ENCODE data around the gene SNRNP48. TPM values are rescaled to one million over a fixed set of nuclear protein-coding genes. Genes with fewer than 3 reads are reported as not detected.

SNRNP48 gene
- total RNA-seq, 1 experiment from 2014 or later = 16.1 TPM

- no peaks in the 10 kb centered on the region for H3K4me1 Mint-ChIP-seq (ENCODE audit: low read depth, unreplicated experiment)
- no TSS peak for BruUV-seq (replicated peaks)
- CTCF ChIA-PET = no interaction called here
Observed at GRCh38 chr6:7647504-7647903, 57.5 kb downstream of the SNRNP48 start.

GRCh38 chr6:7649037-7649810, 59.2 kb downstream of the SNRNP48 start:
- no peaks in the 10 kb centered on the region for H3K36me3 Mint-ChIP-seq (ENCODE audit: insufficient read depth, unreplicated experiment)
- DNase-seq = no peak
- no peak overlapping the region for H3K4me3 Mint-ChIP-seq (ENCODE audit: low read depth, unreplicated experiment)
- no peaks in the 10 kb centered on the region for H3K9me3 Mint-ChIP-seq (ENCODE audit: low read depth, unreplicated experiment)
- BruUV-seq (replicated peaks) = no TSS peak
- intact Hi-C loops (cut with micrococcal nuclease; ENCODE audit: unreplicated experiment) = no loop called here
- no peak for TF ChIP-seq CTCF (IDR thresholded peaks at IDR 0.05; ENCODE audit: unreplicated experiment)
- no peaks in the 10 kb centered on the region for H3K4me1 Mint-ChIP-seq (ENCODE audit: low read depth, unreplicated experiment)
- peaks cover 11% of the 10 kb centered on the region for H3K27me3 Mint-ChIP-seq (ENCODE audit: unreplicated experiment)
- H3K27ac Mint-ChIP-seq (ENCODE audit: unreplicated experiment) = no peak overlapping the region
- CTCF ChIA-PET = no interaction called here

More at GRCh38 chr6:7647504-7647903, 57.5 kb downstream of the SNRNP48 start:
- H3K9me3 Mint-ChIP-seq (ENCODE audit: low read depth, unreplicated experiment) = no peaks in the 10 kb centered on the region
- no peak overlapping the region for H3K4me3 Mint-ChIP-seq (ENCODE audit: low read depth, unreplicated experiment)
- DNase-seq = no peak
- peaks cover 11% of the 10 kb centered on the region for H3K27me3 Mint-ChIP-seq (ENCODE audit: unreplicated experiment)
- H3K36me3 Mint-ChIP-seq (ENCODE audit: insufficient read depth, unreplicated experiment) = no peaks in the 10 kb centered on the region
- TF ChIP-seq CTCF (IDR thresholded peaks at IDR 0.05; ENCODE audit: unreplicated experiment) = no peak
- no peak overlapping the region for H3K27ac Mint-ChIP-seq (ENCODE audit: unreplicated experiment)
- intact Hi-C loops (cut with micrococcal nuclease; ENCODE audit: unreplicated experiment) = no loop called here

GRCh38 chr6:7650878-7651277, 60.9 kb downstream of the SNRNP48 start:
- Mint-ChIP-seq H3K4me3 (ENCODE audit: low read depth, unreplicated experiment) (no peak overlapping the region), H3K36me3 (ENCODE audit: insufficient read depth, unreplicated experiment) (no peaks in the 10 kb centered on the region), H3K4me1 (ENCODE audit: low read depth, unreplicated experiment) (no peaks in the 10 kb centered on the region), H3K9me3 (ENCODE audit: low read depth, unreplicated experiment) (no peaks in the 10 kb centered on the region), H3K27ac (ENCODE audit: unreplicated experiment) (no peak overlapping the region), H3K27me3 (ENCODE audit: unreplicated experiment) (peaks cover 11% of the 10 kb centered on the region)
- no TSS peak for BruUV-seq (replicated peaks)
- CTCF ChIA-PET = no interaction called here
- intact Hi-C loops (cut with micrococcal nuclease; ENCODE audit: unreplicated experiment) = no loop called here
- DNase-seq = no peak
- TF ChIP-seq CTCF (IDR thresholded peaks at IDR 0.05; ENCODE audit: unreplicated experiment) = no peak

- CTCF ChIA-PET = no interaction called here
- BruUV-seq (replicated peaks) = no TSS peak
- intact Hi-C loops (cut with micrococcal nuclease; ENCODE audit: unreplicated experiment) = no loop called here
- Mint-ChIP-seq H3K9me3 (ENCODE audit: low read depth, unreplicated experiment) (no peaks in the 10 kb centered on the region), H3K27ac (ENCODE audit: unreplicated experiment) (no peak overlapping the region), H3K36me3 (ENCODE audit: insufficient read depth, unreplicated experiment) (no peaks in the 10 kb centered on the region), H3K4me3 (ENCODE audit: low read depth, unreplicated experiment) (no peak overlapping the region), H3K27me3 (ENCODE audit: unreplicated experiment) (peaks cover 11% of the 10 kb centered on the region), H3K4me1 (ENCODE audit: low read depth, unreplicated experiment) (no peaks in the 10 kb centered on the region)
- no peak for TF ChIP-seq CTCF (IDR thresholded peaks at IDR 0.05; ENCODE audit: unreplicated experiment)
- DNase-seq = no peak
Observed at GRCh38 chr6:7652957-7653356, 63.0 kb downstream of the SNRNP48 start.

All from Calu3 (cell line).